Measurements from ENCODE around the gene OGFRL1. TPM values are rescaled to one million over a fixed set of nuclear protein-coding genes. Genes with fewer than 3 reads are reported as not detected.

OGFRL1 gene
- polyA plus RNA-seq, 3 donors = 18.4 to 25.6 (median 23.6) TPM

DNA sequence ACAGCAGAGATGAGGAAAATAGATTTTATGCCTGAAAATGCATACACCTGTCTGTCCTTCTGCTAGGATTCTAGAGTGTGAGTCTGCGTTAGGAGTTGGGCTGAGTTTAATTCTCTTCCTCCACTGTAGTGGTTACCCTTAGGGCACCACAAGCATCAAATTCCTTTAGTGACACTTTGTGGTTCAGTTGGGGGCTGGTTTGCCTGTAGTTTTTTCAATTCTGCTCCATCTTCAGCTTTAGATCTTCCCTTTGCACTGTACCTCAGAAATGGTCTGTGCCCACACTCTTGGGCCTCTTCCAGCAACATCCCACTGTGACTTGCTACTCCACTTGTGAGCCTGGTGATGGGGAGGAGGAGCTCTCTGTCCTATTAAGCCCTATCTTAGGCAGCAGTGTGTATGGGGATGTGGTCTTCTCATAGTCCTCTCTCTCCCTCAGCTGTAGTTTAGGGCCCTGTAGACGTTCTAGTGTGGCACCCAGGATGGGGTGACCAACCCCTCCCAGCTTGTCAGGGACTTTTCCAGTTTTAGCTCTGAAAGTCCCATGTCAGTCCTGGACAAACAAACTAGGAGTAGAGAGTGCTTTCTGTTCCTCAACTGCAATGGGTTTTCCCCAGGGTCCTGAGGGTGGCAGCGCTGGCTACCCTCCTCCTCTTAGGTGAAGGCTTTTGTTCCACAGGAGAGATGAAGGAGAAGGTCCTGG lies 19.7 kb upstream of the OGFRL1 start:
- DNase-seq (ENCODE audit: extremely low read depth in 1 of 11, low read depth in 9 of 11, low spot score in 4 of 11) = no peak

DNA sequence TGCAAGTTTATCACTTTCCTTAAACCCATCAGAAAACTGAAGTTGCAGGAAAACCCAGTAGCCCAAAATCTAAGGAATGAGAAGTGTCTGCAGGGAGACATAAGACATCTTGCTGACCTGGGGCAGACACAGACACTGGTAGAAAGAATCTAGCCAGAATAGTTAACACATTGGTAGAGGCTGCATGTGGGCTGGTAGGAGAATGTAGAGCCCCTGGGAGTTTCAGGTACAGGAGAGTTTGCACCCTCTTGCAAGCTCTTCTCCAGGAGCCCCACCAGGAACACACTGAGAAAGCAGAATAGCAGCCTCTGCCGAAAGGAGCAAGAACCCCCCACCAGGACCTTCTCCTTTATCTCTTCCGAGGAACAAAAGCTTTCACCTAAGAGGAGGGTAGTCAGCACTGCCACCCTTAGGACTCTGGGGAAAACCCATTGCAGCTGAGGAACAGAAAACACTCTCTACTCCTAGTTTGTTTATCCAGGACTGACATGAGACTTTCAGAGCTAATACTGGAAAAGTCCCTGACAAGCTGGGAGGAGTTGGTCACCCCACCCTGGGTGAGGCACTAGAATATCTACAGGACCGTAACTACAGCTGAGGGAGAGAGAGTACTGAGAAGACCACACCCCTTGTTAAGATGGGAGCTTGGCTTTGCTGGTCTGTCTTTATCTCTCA lies 10.5 kb upstream of the OGFRL1 start:
- no peak for DNase-seq (ENCODE audit: extremely low read depth in 1 of 11, low read depth in 9 of 11, low spot score in 4 of 11)

GRCh38 chr6:71279321-71279720 lies 9.3 kb upstream of the OGFRL1 start:
- DNase-seq (ENCODE audit: extremely low read depth in 1 of 11, low read depth in 9 of 11, low spot score in 4 of 11) = no peak

DNA sequence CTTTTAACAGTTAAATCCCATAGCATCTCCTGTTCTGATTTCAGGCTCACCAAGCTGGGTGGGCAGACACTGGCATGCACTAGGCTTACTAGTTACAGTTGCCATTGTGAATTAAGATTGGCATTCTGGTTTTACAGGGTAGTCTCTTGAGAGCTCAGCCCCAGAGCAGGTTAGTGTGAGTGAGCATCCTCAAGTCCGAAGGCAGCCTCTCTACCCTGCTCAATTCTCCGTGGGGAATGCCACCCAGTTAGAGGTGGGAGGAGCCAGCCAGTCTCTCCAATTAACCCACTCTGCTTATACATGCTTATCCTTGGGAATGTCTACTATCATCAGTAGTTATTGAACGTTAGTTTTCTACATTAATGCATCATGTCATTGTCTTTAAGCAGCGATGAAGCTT lies 8.9 kb upstream of the OGFRL1 start:
- DNase-seq (ENCODE audit: extremely low read depth in 1 of 11, low read depth in 9 of 11, low spot score in 4 of 11) = no peak

DNA sequence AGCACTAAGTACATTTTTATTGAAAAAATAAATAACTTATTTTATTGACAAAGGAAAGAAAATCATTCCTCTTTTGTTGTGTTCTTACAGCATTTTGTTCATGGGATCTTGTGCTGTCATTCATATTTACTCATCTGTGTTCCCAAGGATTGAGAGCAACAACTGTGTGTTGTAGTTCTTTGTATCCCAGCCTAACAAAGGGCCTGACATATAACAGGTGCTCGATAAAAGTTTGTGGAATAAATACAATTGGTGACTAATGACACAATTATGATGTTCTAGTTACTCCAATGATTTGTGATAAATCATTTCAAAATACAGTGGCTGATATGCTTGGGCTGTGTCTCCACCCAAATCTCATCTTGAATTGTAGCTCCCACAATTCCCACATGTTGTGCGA lies 7.9 kb upstream of the OGFRL1 start:
- no peak for DNase-seq (ENCODE audit: extremely low read depth in 1 of 11, low read depth in 9 of 11, low spot score in 4 of 11)

GRCh38 chr6:71284785-71285184 lies 3.8 kb upstream of the OGFRL1 start:
- DNase-seq (ENCODE audit: extremely low read depth in 1 of 11, low read depth in 9 of 11, low spot score in 4 of 11) = no peak

DNA sequence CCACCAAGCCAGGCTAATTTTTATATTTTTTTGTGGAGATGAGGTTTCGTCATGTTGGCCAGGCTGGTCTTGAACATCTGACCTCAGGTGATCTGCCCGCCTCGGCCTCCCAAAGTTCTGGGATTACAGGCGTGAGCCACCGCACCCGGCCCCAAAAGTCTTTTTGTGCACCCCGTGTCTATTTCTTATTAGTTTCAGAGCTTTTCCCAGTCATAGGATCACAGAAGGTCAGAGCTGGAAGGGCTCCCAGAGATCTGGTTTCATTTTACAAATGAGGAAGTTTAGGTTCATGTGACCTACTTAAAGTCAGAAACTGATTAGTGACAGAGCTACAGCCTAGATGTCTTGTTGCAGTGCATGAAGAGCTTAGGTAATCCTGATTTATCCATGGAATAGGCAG lies 1.6 kb upstream of the OGFRL1 start:
- DNase-seq (ENCODE audit: extremely low read depth in 1 of 11, low read depth in 9 of 11, low spot score in 4 of 11) = no peak

- peak in 1 of 11 donors; percentile 14 for DNase-seq (ENCODE audit: extremely low read depth in 1 of 11, low read depth in 9 of 11, low spot score in 4 of 11)
These were observed 734 bp upstream of the OGFRL1 start for GRCh38 chr6:71287926-71288227.

DNA sequence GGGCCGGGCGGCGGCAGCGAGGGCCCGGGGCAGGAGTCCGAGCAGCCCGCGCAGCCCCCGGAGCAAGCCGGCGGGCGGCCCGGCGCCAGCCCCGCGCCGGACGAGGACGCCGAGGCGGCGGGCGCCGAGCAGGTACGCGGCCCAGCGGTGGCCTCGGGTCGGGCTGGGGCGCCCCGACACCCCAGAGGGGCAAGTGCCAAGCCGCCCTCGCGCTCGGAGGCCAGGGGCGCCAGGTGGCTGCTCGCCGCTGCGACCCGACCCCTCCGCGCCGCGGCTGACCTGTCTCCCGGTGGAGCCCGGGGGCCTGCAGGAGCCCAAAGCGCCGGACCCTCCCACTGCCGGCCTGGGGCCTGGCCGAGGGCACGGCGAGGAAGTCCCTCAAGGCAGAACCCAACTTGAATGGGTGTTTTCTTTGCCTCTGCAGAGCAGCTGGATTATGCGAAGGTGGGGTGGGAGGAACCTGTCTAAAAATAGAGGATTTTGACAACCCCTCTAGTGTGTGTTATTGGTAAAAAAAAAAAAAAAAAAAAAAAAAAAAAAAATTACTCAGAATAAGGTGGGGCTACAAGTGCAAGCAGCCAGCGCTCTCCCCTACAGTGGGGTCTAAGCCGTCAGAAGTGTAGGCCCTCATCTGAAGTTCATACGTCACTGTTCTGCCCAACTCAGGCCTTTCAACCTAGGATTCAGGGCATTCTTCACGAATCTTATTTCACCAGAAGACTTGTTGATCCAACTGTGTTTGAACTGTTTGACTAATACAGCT lies 609 bp downstream of the OGFRL1 start:
- DNase-seq (ENCODE audit: extremely low read depth in 1 of 11, low read depth in 9 of 11, low spot score in 4 of 11) = peak in 7 of 11 donors; percentile 13 to 40 (median 19)

GRCh38 chr6:71289802-71290175 lies 1.2 kb downstream of the OGFRL1 start:
- DNase-seq (ENCODE audit: extremely low read depth in 1 of 11, low read depth in 9 of 11, low spot score in 4 of 11) = no peak

DNA sequence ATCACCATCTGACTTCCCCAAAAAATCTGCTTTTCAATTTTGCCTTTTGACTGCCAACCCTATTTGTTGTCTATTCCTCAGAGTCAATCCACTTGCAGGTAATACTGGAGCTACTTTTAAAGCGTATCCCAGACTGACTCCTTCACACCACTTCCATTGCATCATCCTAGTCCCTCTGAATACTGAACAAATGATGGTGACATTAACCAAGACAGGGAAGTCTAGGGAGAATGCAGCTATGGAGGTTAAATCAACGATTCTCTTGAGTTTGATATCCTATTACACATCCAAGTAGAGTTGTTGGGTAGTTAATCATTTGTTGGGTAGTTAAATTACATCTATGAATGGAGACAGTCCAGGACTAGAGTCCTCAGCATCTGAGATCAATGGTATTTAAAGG lies 2.0 kb downstream of the OGFRL1 start:
- no peak for DNase-seq (ENCODE audit: extremely low read depth in 1 of 11, low read depth in 9 of 11, low spot score in 4 of 11)

GRCh38 chr6:71292001-71292400 lies 3.4 kb downstream of the OGFRL1 start:
- no peak for DNase-seq (ENCODE audit: extremely low read depth in 1 of 11, low read depth in 9 of 11, low spot score in 4 of 11)

GRCh38 chr6:71294121-71294523 lies 5.5 kb downstream of the OGFRL1 start:
- DNase-seq (ENCODE audit: extremely low read depth in 1 of 11, low read depth in 9 of 11, low spot score in 4 of 11) = no peak

DNA sequence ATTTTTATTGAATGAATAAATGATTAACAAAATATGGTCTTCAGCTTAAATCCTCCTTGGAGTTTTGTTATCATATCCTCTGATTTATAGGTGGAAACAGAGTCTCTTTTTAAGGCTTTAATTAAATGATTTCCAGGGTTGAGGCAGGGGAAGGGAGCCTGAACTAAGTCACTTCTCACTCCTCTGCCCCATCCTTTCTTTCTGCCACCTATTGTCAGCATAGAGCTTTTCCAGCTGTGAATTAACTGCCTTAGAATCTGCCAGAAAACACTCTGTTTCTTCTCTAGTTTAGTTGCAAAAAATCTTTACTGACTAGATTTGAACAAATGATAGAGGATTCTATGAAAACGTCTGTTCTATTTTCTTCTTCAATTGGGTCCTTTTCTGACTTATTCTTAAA lies 9.8 kb downstream of the OGFRL1 start:
- DNase-seq (ENCODE audit: extremely low read depth in 1 of 11, low read depth in 9 of 11, low spot score in 4 of 11) = no peak

DNA sequence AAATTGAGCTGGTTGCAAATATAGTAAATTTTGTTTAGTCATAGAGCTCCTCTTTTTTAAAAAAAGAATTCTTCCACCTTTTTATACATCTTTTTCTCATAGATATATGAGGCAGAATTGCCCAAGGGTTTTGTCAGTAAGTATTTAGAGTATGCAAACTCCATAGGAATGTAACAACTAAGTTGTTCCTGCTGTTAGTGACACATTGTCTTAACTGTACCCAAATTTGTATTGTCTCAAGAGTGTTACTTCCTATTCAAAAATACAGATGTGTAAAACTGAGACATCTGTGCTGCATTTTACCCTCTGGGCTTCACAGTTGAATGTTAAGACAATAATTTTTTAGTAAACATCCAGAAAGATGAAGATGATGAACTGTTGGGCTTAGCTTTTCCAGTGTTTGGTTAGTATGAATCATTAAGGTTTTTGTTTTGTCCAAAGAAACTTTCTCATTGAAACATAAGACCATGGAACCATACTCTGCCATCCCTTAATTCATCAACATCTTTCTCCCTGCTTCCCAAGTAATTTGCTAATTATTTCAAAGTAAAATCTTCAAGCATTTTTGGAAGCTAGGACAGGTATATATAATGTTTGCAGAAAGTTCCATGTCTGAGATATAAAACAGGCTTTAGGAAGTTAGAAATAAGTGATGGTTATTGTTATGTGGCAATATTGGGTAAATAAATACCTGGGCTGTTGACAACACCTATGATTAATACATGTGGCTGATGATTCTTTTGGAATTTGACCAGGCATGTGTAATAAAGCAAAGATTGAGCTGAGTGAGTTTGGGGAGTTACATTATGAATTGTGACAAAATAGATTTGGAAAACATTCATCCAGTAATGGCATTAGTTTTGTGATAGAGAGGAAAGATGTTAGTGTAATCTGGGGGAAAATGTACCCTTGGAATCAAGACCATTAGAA lies 11.2 kb downstream of the OGFRL1 start:
- DNase-seq (ENCODE audit: extremely low read depth in 1 of 11, low read depth in 9 of 11, low spot score in 4 of 11) = no peak

- DNase-seq (ENCODE audit: extremely low read depth in 1 of 11, low read depth in 9 of 11, low spot score in 4 of 11) = no peak
These were observed 12.1 kb downstream of the OGFRL1 start for GRCh38 chr6:71300561-71301168.

GRCh38 chr6:71301546-71301945 lies 12.9 kb downstream of the OGFRL1 start:
- no peak for DNase-seq (ENCODE audit: extremely low read depth in 1 of 11, low read depth in 9 of 11, low spot score in 4 of 11)

DNA sequence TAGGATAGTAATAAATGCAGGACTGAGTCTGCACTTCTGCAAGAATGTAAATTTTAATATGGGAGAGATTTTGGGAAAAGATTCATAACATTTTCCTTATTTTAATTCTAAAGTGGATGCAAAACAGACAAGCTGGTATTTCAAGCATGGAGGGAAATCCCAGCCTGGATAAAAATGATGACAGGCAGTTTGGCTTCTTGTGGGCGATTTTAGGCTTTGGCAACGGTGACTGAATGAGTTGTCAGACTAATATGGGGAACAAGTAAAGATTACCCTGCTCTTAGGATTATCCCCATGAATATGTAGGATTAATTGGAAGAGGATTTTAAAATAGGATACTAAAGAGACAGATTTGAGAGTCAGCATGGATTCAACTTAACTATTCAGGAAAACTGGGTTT lies 21.0 kb downstream of the OGFRL1 start:
- DNase-seq (ENCODE audit: extremely low read depth in 1 of 11, low read depth in 9 of 11, low spot score in 4 of 11) = no peak

DNA sequence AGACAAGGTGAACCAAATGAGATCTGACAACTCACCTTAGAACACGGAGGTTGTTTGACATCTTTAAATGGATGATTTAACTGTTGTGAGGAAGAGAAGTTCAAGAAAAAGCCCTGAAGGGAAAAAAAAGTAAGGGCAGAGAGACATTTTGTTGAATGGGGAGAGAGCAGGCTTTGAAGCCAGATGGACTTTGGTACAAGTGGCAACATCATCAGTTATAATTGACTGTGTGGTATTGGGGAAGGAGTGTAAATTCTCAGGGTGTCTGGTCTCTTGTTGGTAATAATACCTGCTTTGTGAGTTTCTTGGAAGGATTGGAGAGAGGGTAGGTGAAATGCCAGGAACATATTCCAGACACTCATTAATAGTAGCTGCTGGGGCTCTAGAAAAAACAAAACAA lies 21.6 kb downstream of the OGFRL1 start:
- no peak for DNase-seq (ENCODE audit: extremely low read depth in 1 of 11, low read depth in 9 of 11, low spot score in 4 of 11)

All from renal cortex interstitium (tissue), 11 donors.